ENCODE measurements around the gene PI4KA.
"Not testable (repeated sequence)": the region's sequence is repeated elsewhere in the genome, so short reads cannot be mapped to it uniquely, and the experiment has no call there.

Gene PI4KA

GRCh38 chr22:20823264-20823663 lies 35.3 kb downstream of the PI4KA start:
- H3K9ac ChIP-seq (ENCODE audit: low read length) = no peak overlapping the region
- H3K9me3 ChIP-seq (ENCODE audit: control insufficient read depth, low read length) = no peaks in the 10 kb centered on the region
- H3K4me1 ChIP-seq (ENCODE audit: control insufficient read depth, insufficient read depth, low read length) = no peaks in the 10 kb centered on the region
- H3K4me3 ChIP-seq (ENCODE audit: low read length) = no peak overlapping the region
- H3K36me3 ChIP-seq (ENCODE audit: control insufficient read depth, insufficient read depth, low read length, severe bottlenecking) = peaks cover 59% of the 10 kb centered on the region
- no peak for DNase-seq (ENCODE audit: low read depth)
- H3K27me3 ChIP-seq (replicated peaks; ENCODE audit: control insufficient read depth, insufficient read depth, low read length) = no peaks in the 10 kb centered on the region

- Histone ChIP-seq H3K9me3 (ENCODE audit: control insufficient read depth, low read length) (no peaks in the 10 kb centered on the region), H3K4me3 (ENCODE audit: low read length) (no peak overlapping the region), H3K9ac (ENCODE audit: low read length) (no peak overlapping the region), H3K27me3 (replicated peaks; ENCODE audit: control insufficient read depth, insufficient read depth, low read length) (no peaks in the 10 kb centered on the region), H3K36me3 (ENCODE audit: control insufficient read depth, insufficient read depth, low read length, severe bottlenecking) (peaks cover 63% of the 10 kb centered on the region), H3K4me1 (ENCODE audit: control insufficient read depth, insufficient read depth, low read length) (no peaks in the 10 kb centered on the region)
- DNase-seq (ENCODE audit: low read depth) = no peak
Measured at GRCh38 chr22:20822240-20822639, 36.4 kb downstream of the PI4KA start.

DNA sequence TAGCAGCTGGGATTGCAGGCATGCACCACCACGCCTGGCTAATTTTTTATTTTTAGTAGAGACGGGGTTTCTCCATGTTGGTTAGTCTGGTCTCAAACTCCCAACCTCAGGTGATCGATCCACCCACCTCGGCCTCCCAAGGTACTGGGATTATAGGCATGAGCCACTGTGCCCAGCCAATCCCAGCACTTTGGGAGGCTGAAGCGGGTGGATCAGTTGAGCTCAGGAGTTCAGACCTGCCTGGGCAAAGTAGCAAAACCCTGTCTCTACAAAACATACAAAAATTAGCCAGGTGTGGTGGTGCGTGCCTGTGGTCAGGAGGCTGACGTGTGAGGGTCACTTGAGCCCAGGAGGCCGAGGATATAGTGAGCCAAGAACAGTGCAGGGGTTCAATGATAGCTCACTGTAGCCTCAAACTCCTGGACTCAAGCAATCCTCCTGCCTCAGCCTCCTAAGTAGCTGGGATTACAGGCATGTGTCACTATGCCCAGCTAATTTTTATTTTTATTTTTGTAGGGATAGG lies 36.8 kb downstream of the PI4KA start:
- not testable (repeated sequence) for H3K4me3 ChIP-seq (ENCODE audit: low read length); H3K9me3 ChIP-seq (ENCODE audit: control insufficient read depth, low read length); H3K4me1 ChIP-seq (ENCODE audit: control insufficient read depth, insufficient read depth, low read length); DNase-seq (ENCODE audit: low read depth); H3K9ac ChIP-seq (ENCODE audit: low read length); H3K27me3 ChIP-seq (replicated peaks; ENCODE audit: control insufficient read depth, insufficient read depth, low read length)
- H3K36me3 ChIP-seq (ENCODE audit: control insufficient read depth, insufficient read depth, low read length, severe bottlenecking) = peaks cover 64% of the 10 kb centered on the region

DNA sequence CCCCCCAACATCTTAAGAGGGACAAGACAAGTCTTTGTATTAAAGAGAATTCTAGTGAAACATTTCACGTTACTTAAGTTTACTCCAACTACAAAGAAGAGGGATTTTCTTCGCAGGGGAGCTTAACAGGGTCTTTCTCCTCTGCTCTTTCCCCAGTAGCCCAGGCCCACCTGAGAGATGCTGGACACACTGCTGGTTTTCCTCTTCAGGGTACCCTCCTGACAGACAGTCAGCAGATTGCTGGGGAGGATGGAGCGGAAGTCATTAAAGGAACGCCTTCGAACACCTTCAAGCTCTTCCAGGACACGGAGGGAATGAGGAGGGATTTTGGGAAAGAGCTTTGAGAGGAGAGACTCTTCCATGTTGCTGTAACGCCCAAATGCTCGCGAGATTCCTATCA lies 39.1 kb downstream of the PI4KA start:
- no peak for DNase-seq (ENCODE audit: low read depth)

GRCh38 chr22:20818471-20818870 lies 40.1 kb downstream of the PI4KA start:
- H3K4me3 ChIP-seq (ENCODE audit: low read length) = no peak overlapping the region
- H3K9me3 ChIP-seq (ENCODE audit: control insufficient read depth, low read length) = no peaks in the 10 kb centered on the region
- peaks cover 73% of the 10 kb centered on the region for H3K36me3 ChIP-seq (ENCODE audit: control insufficient read depth, insufficient read depth, low read length, severe bottlenecking)
- H3K4me1 ChIP-seq (ENCODE audit: control insufficient read depth, insufficient read depth, low read length) = no peaks in the 10 kb centered on the region
- no peak for DNase-seq (ENCODE audit: low read depth)
- H3K9ac ChIP-seq (ENCODE audit: low read length) = no peak overlapping the region
- no peaks in the 10 kb centered on the region for H3K27me3 ChIP-seq (replicated peaks; ENCODE audit: control insufficient read depth, insufficient read depth, low read length)

More for the DNA sequence above, 39.1 kb downstream of the PI4KA start:
- no peaks in the 10 kb centered on the region for H3K27me3 ChIP-seq (replicated peaks; ENCODE audit: control insufficient read depth, insufficient read depth, low read length)
- no peak overlapping the region for H3K9ac ChIP-seq (ENCODE audit: low read length)
- no peaks in the 10 kb centered on the region for H3K9me3 ChIP-seq (ENCODE audit: control insufficient read depth, low read length)
- no peaks in the 10 kb centered on the region for H3K4me1 ChIP-seq (ENCODE audit: control insufficient read depth, insufficient read depth, low read length)
- peaks cover 76% of the 10 kb centered on the region for H3K36me3 ChIP-seq (ENCODE audit: control insufficient read depth, insufficient read depth, low read length, severe bottlenecking)
- no peak overlapping the region for H3K4me3 ChIP-seq (ENCODE audit: low read length)

GRCh38 chr22:20816559-20816958 lies 42.1 kb downstream of the PI4KA start:
- Histone ChIP-seq H3K4me3 (ENCODE audit: low read length) (no peak overlapping the region), H3K9me3 (ENCODE audit: control insufficient read depth, low read length) (no peaks in the 10 kb centered on the region), H3K27me3 (replicated peaks; ENCODE audit: control insufficient read depth, insufficient read depth, low read length) (no peaks in the 10 kb centered on the region), H3K9ac (ENCODE audit: low read length) (no peak overlapping the region), H3K4me1 (ENCODE audit: control insufficient read depth, insufficient read depth, low read length) (no peaks in the 10 kb centered on the region), H3K36me3 (ENCODE audit: control insufficient read depth, insufficient read depth, low read length, severe bottlenecking) (peaks cover 79% of the 10 kb centered on the region)
- DNase-seq (ENCODE audit: low read depth) = no peak

DNA sequence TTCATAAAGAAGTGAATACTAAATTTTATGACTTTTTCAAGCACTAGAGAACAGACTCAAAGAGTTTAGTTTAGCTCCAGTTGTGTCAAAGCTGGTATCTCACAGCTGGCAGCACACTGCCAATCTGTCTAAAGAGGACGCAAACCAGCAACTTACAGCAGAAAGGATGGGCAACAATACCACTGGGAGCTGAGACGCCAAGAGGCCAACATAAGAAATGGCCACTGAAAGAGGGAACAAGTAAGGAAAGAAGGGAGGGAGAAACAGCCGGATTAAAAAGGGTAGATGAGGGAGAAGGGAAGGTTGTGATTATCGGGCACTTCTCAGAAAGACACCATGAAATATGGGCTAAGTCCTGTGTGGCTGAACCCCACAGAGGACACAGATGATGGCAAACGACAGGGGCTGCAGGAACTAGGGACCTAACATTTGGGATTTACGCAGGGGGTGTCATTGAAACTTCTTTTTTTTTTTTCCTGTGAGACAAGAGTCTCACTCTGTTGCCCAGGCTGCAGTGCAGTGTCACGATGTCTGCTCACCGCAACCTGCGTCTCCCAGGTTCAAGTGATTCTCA lies 43.0 kb downstream of the PI4KA start:
- Histone ChIP-seq H3K4me3 (ENCODE audit: low read length) (no peak overlapping the region), H3K9ac (ENCODE audit: low read length) (no peak overlapping the region), H3K27me3 (replicated peaks; ENCODE audit: control insufficient read depth, insufficient read depth, low read length) (no peaks in the 10 kb centered on the region), H3K9me3 (ENCODE audit: control insufficient read depth, low read length) (no peaks in the 10 kb centered on the region), H3K36me3 (ENCODE audit: control insufficient read depth, insufficient read depth, low read length, severe bottlenecking) (peaks cover 76% of the 10 kb centered on the region), H3K4me1 (ENCODE audit: control insufficient read depth, insufficient read depth, low read length) (no peaks in the 10 kb centered on the region)
- DNase-seq (ENCODE audit: low read depth) = no peak

- no peaks in the 10 kb centered on the region for H3K4me1 ChIP-seq (ENCODE audit: control insufficient read depth, insufficient read depth, low read length)
- H3K36me3 ChIP-seq (ENCODE audit: control insufficient read depth, insufficient read depth, low read length, severe bottlenecking) = peaks cover 75% of the 10 kb centered on the region
- DNase-seq (ENCODE audit: low read depth) = no peak
- no peaks in the 10 kb centered on the region for H3K9me3 ChIP-seq (ENCODE audit: control insufficient read depth, low read length)
- no peaks in the 10 kb centered on the region for H3K27me3 ChIP-seq (replicated peaks; ENCODE audit: control insufficient read depth, insufficient read depth, low read length)
- H3K9ac ChIP-seq (ENCODE audit: low read length) = no peak overlapping the region
- H3K4me3 ChIP-seq (ENCODE audit: low read length) = no peak overlapping the region
Measured at GRCh38 chr22:20814221-20814808, 44.3 kb downstream of the PI4KA start.

DNA sequence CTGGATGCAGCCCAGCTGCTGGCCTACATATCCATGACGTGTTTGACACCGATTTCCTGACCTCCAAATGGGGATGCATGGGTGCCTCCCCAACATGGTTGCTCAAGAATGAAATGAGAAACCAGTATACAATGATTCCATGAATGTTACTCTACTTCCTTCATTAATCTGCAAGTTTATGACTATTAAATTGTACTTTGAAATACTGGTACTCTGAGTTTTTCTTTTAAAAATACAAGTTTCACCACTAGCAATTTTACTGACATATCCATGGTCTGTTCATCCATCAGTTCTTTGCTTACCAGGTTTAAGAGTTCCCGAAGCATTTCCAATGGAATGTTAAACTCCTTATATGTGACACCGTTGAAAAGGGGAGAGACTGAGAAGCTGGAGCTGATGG lies 45.6 kb downstream of the PI4KA start:
- no peak for DNase-seq (ENCODE audit: low read depth)
- H3K27me3 ChIP-seq (replicated peaks; ENCODE audit: control insufficient read depth, insufficient read depth, low read length) = no peaks in the 10 kb centered on the region
- no peaks in the 10 kb centered on the region for H3K4me1 ChIP-seq (ENCODE audit: control insufficient read depth, insufficient read depth, low read length)
- H3K4me3 ChIP-seq (ENCODE audit: low read length) = no peak overlapping the region
- no peaks in the 10 kb centered on the region for H3K9me3 ChIP-seq (ENCODE audit: control insufficient read depth, low read length)
- no peak overlapping the region for H3K9ac ChIP-seq (ENCODE audit: low read length)
- peaks cover 65% of the 10 kb centered on the region for H3K36me3 ChIP-seq (ENCODE audit: control insufficient read depth, insufficient read depth, low read length, severe bottlenecking)

GRCh38 chr22:20811971-20812660 lies 46.5 kb downstream of the PI4KA start:
- H3K9me3 ChIP-seq (ENCODE audit: control insufficient read depth, low read length) = no peaks in the 10 kb centered on the region
- peaks cover 7% of the 10 kb centered on the region for H3K4me1 ChIP-seq (ENCODE audit: control insufficient read depth, insufficient read depth, low read length)
- no peak overlapping the region for H3K4me3 ChIP-seq (ENCODE audit: low read length)
- H3K9ac ChIP-seq (ENCODE audit: low read length) = no peak overlapping the region
- H3K27me3 ChIP-seq (replicated peaks; ENCODE audit: control insufficient read depth, insufficient read depth, low read length) = no peaks in the 10 kb centered on the region
- no peak for DNase-seq (ENCODE audit: low read depth)
- peaks cover 62% of the 10 kb centered on the region for H3K36me3 ChIP-seq (ENCODE audit: control insufficient read depth, insufficient read depth, low read length, severe bottlenecking)

DNA sequence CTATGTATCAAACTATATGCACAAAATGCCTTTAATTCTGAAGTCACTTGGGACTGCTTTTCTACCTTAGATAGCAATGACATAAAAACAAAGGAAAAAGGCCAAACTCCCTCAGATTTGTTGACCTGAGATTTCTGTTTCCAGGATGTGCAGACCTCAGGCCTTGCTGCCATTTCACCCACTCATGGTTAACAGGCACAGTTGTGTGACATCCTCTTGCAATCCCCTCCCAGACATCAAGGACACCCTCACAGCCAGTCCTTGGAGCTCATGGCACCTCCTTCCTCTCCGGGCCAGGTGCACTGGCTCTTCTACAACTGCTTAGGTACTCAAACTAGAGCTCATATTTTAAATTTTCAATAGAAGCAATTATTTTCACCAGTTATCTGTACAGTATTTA lies 47.4 kb downstream of the PI4KA start:
- Histone ChIP-seq H3K4me3 (ENCODE audit: low read length) (no peak overlapping the region), H3K36me3 (ENCODE audit: control insufficient read depth, insufficient read depth, low read length, severe bottlenecking) (peaks cover 56% of the 10 kb centered on the region), H3K27me3 (replicated peaks; ENCODE audit: control insufficient read depth, insufficient read depth, low read length) (no peaks in the 10 kb centered on the region), H3K9ac (ENCODE audit: low read length) (no peak overlapping the region), H3K4me1 (ENCODE audit: control insufficient read depth, insufficient read depth, low read length) (peaks cover 16% of the 10 kb centered on the region), H3K9me3 (ENCODE audit: control insufficient read depth, low read length) (no peaks in the 10 kb centered on the region)
- no peak for DNase-seq (ENCODE audit: low read depth)
